Neural cell (in vitro differentiated cells): ENCODE data around the gene PRR11.

Experiments
- CTCF ChIP-seq: fragments of 450-650 bp; IDR thresholded peaks from 2 replicates; pipeline ENCODE4 v1.5.1; 2014; ENCODE audit warnings: antibody characterized with exemption, mild to moderate bottlenecking, moderate library complexity; ENCODE audit not compliant: poor library complexity, severe bottlenecking
- EP300 ChIP-seq: fragments of 450-650 bp; conservative IDR thresholded peaks from 2 replicates; pipeline ENCODE4 v1.6.1; 2014; ENCODE audit warnings: antibody characterized with exemption, mild to moderate bottlenecking, moderate library complexity; ENCODE audit not compliant: poor library complexity, severe bottlenecking
- EZH2 ChIP-seq: fragments of 200-600, 300-800 bp; shearing (Covaris generic), sonication (generic); IDR thresholded peaks from 2 replicates; pipeline ENCODE4 v1.6.1; 2014; ENCODE audit warnings: antibody characterized with exemption, low read length, borderline replicate concordance, mild to moderate bottlenecking; ENCODE audit not compliant: insufficient read depth, poor library complexity, severe bottlenecking
- MXI1 ChIP-seq: fragments of 450-650 bp; conservative IDR thresholded peaks from 2 replicates; pipeline ENCODE4 v1.6.1; 2014; ENCODE audit warnings: antibody characterized with exemption, mild to moderate bottlenecking; ENCODE audit not compliant: poor library complexity, severe bottlenecking
- POLR2AphosphoS5 ChIP-seq: IDR thresholded peaks from 2 replicates; pipeline ENCODE4 v1.6.1; 2012
- RAD21 ChIP-seq: fragments of 450-650 bp; conservative IDR thresholded peaks from 2 replicates; pipeline ENCODE4 v1.6.1; 2014; ENCODE audit warnings: antibody characterized with exemption, mild to moderate bottlenecking, moderate library complexity
- REST ChIP-seq: IDR thresholded peaks from 2 replicates; pipeline ENCODE4 v1.6.1; 2012; ENCODE audit warnings: borderline replicate concordance
- SMC3 ChIP-seq: fragments of 450-650 bp; conservative IDR thresholded peaks from 2 replicates; pipeline ENCODE4 v1.6.1; 2014; ENCODE audit warnings: antibody characterized with exemption, mild to moderate bottlenecking, moderate library complexity; ENCODE audit not compliant: poor library complexity
- TAF1 ChIP-seq: IDR thresholded peaks from 2 replicates; pipeline ENCODE4 v1.6.1; 2012; ENCODE audit warnings: low read depth

- TF ChIP-seq CTCF (no peak), MXI1 (no peak), REST (no peak), TAF1 (no peak), EP300 (no peak), RAD21 (no peak), EZH2 (no peak), POLR2AphosphoS5 (no peak), SMC3 (no peak)
Observed at GRCh38 chr17:59234631-59235030, 79.1 kb downstream of the PRR11 start.
